Testis (tissue), 3 donors: Measurements from ENCODE around the gene SMG1. TPM values are rescaled to one million over a fixed set of nuclear protein-coding genes. Genes with fewer than 3 reads are reported as not detected.

Experiments used
- DNase-seq: peaks from one replicate; pipeline ENCODE4 v3.0.0-alpha.2; 2019
- H3K27ac ChIP-seq, 2 donors: fragments of 200-600 bp; sonication (generic); one replicate each; pipeline ENCODE4 v1.5.1; 2019
- H3K27me3 ChIP-seq: fragments of 200-600 bp; sonication (generic); one replicate; pipeline ENCODE4 v1.5.1; 2019
- H3K36me3 ChIP-seq: fragments of 200-600 bp; sonication (generic); one replicate; pipeline ENCODE4 v1.5.1; 2017; ENCODE audit warnings: low read depth; ENCODE audit errors: missing control alignments
- H3K4me1 ChIP-seq: fragments of 200-600 bp; sonication (generic); one replicate; pipeline ENCODE4 v1.5.1; 2019
- H3K4me3 ChIP-seq, 2 donors: fragments of 200-600 bp; sonication (generic); one replicate each; pipeline ENCODE4 v1.5.1; 2017 to 2019
- H3K9me3 ChIP-seq: fragments of 200-600 bp; sonication (generic); one replicate; pipeline ENCODE4 v1.5.1; 2017
- CTCF ChIP-seq, 3 experiments: fragments of 450-650 bp in 2 of 3; fragments of 200-600 bp in 1 of 3; sonication (generic) in 1 of 3; IDR thresholded peaks; one replicate each; pipeline ENCODE4 v1.5.1; 2016 to 2019; ENCODE audit warnings: antibody characterized with exemption in 3 of 3, mild to moderate bottlenecking in 2 of 3, moderate library complexity in 1 of 3
- POLR2A ChIP-seq: fragments of 450-650 bp; IDR thresholded peaks from one replicate; pipeline ENCODE4 v1.6.1; 2017; ENCODE audit warnings: antibody characterized with exemption, mild to moderate bottlenecking, moderate library complexity
- WGBS, 2 donors: methylation state at CpG; one replicate each; pipeline ENCODE4 v1.1.5; 2018; 5-methylcytosine and 5-hydroxymethylcytosine counted together
- intact Hi-C: fragments of 100-400 bp; cut with DNase I; formaldehyde crosslinking; loops from one replicate; pipeline ENCODE4 v1.15.1; 2023; ENCODE audit warnings: low total_unique reads
- polyA plus RNA-seq: library from polyadenylated mRNA; stranded (reverse); fragments of 350-450 nt; fragmentation: Illumina TruSeq; extraction: RNeasy Lipid Tissue Mini Kit (QIAGEN cat#74804); gene quantifications from one replicate; pipeline ENCODE4 v1.2.3, GENCODE V29; 2014; ENCODE audit warnings: low read depth, low replicate concordance; ENCODE audit not compliant: insufficient read depth
- total RNA-seq, 2 donors: library from RNA; depleted of rRNA; stranded (reverse); fragments of >200 nt; gene quantifications; one replicate each; pipeline ENCODE4 v1.2.3, GENCODE V29; 2016

The SMG1 gene
- total and polyA plus RNA-seq, 3 donors from 2014 or later, result 32.3 to 138 (median 113) TPM

GRCh38 chr16:18953547-18953946 lies 27.3 kb upstream of the SMG1 start:
- intact Hi-C loops, result no loop called here
- no peaks in the 10 kb centered on the region for H3K27me3 ChIP-seq
- no peaks in the 10 kb centered on the region for H3K4me1 ChIP-seq
- no peak overlapping the region for H3K27ac ChIP-seq
- DNase-seq, result no peak
- H3K36me3 ChIP-seq, result no peaks in the 10 kb centered on the region
- H3K4me3 ChIP-seq, result no peak overlapping the region
- no peaks in the 10 kb centered on the region for H3K9me3 ChIP-seq
- TF ChIP-seq CTCF (IDR thresholded peaks at IDR 0.05) (no peak), POLR2A (no peak)

- TF ChIP-seq CTCF (IDR thresholded peaks at IDR 0.05) (no peak), POLR2A (no peak)
- no peak for DNase-seq
- intact Hi-C loops, result no loop called here
- no peaks in the 10 kb centered on the region for H3K4me1 ChIP-seq
- H3K4me3 ChIP-seq, result no peak overlapping the region
- no peaks in the 10 kb centered on the region for H3K9me3 ChIP-seq
- no peak overlapping the region for H3K27ac ChIP-seq
- no peaks in the 10 kb centered on the region for H3K27me3 ChIP-seq
- WGBS, 2 donors, result 89 to 93% methylated on average over 11 of the region's 11 CpGs
- H3K36me3 ChIP-seq, result no peaks in the 10 kb centered on the region
Measured at GRCh38 chr16:18950469-18951185, 24.4 kb upstream of the SMG1 start.

GRCh38 chr16:18948372-18949020 lies 22.3 kb upstream of the SMG1 start:
- no peak for DNase-seq
- 89 to 90% methylated on average over 9 of the region's 9 CpGs for WGBS, 2 donors
- Histone ChIP-seq H3K4me3 (no peak overlapping the region), H3K9me3 (no peaks in the 10 kb centered on the region), H3K27me3 (no peaks in the 10 kb centered on the region), H3K27ac (no peak overlapping the region), H3K4me1 (no peaks in the 10 kb centered on the region), H3K36me3 (no peaks in the 10 kb centered on the region)
- TF ChIP-seq POLR2A (no peak), CTCF (IDR thresholded peaks at IDR 0.05) (no peak)
- intact Hi-C loops, result no loop called here

- Histone ChIP-seq H3K36me3 (no peaks in the 10 kb centered on the region), H3K27ac (no peak overlapping the region), H3K4me1 (no peaks in the 10 kb centered on the region), H3K9me3 (no peaks in the 10 kb centered on the region), H3K4me3 (no peak overlapping the region), H3K27me3 (no peaks in the 10 kb centered on the region)
- 81 to 86% methylated on average over 7 of the region's 7 CpGs for WGBS, 2 donors
- DNase-seq, result no peak
- TF ChIP-seq CTCF (IDR thresholded peaks at IDR 0.05) (no peak), POLR2A (no peak)
- intact Hi-C loops, result no loop called here
Measured at GRCh38 chr16:18945233-18945632, 19.0 kb upstream of the SMG1 start.

- no peak for DNase-seq
- intact Hi-C loops, result no loop called here
- Histone ChIP-seq H3K9me3 (no peaks in the 10 kb centered on the region), H3K4me1 (no peaks in the 10 kb centered on the region), H3K27me3 (no peaks in the 10 kb centered on the region), H3K27ac (no peak overlapping the region), H3K4me3 (no peak overlapping the region), H3K36me3 (no peaks in the 10 kb centered on the region)
- no peak for TF ChIP-seq CTCF (IDR thresholded peaks at IDR 0.05)
- TF ChIP-seq POLR2A, result no peak
- 83 to 88% methylated on average over 7 of the region's 7 CpGs for WGBS, 2 donors
Measured at GRCh38 chr16:18943414-18943813, 17.2 kb upstream of the SMG1 start.
